Activated CD4-positive, alpha-beta T cell treated with anti-CD3 and anti-CD28 coated beads, Interleukin-2, amount 10 ng/mL, durations not matched to agents 7 days and 5 days (primary cell): Measurements from ENCODE around the gene EFNB3. TPM values are rescaled to one million over a fixed set of nuclear protein-coding genes. Genes with fewer than 3 reads are reported as not detected.

Experiments used
- CTCF ChIA-PET: fragments of 350-600 bp; sonication (Branson Sonifier 250); formaldehyde crosslinking; loops from one replicate; lab custom pipeline; 2021; ENCODE audit warnings: antibody characterized with exemption; lab: Charles Lee
- POLR2A ChIA-PET: fragments of 350-600 bp; sonication (Branson Sonifier 250); formaldehyde crosslinking; loops from one replicate; lab custom pipeline; 2021; ENCODE audit warnings: antibody characterized with exemption; lab: Charles Lee
- DNase-seq: peaks from one replicate; pipeline ENCODE4 v3.0.0-alpha.2; 2020
- H3K27ac Mint-ChIP-seq: one replicate; pipeline ENCODE4 v1.8.0; 2021; ENCODE audit warnings: mild to moderate bottlenecking, moderate library complexity, mixed read lengths
- H3K27me3 Mint-ChIP-seq: one replicate; pipeline ENCODE4 v1.8.0; 2021; ENCODE audit warnings: mixed read lengths
- H3K36me3 Mint-ChIP-seq: one replicate; pipeline ENCODE4 v1.8.0; 2021; ENCODE audit warnings: low read depth, mixed read lengths
- H3K4me1 Mint-ChIP-seq: one replicate; pipeline ENCODE4 v1.8.0; 2021; ENCODE audit warnings: mixed read lengths
- H3K4me3 Mint-ChIP-seq: one replicate; pipeline ENCODE4 v1.8.0; 2021; ENCODE audit warnings: mild to moderate bottlenecking, moderate library complexity, mixed read lengths
- H3K9me3 Mint-ChIP-seq: one replicate; pipeline ENCODE4 v1.8.0; 2021; ENCODE audit warnings: mixed read lengths
- total RNA-seq, 2 experiments: library from RNA; stranded (reverse); gene quantifications; one replicate each; pipeline ENCODE4 v1.2.3, GENCODE V29; 2021

EFNB3 gene
- total RNA-seq, 2 experiments from 2014 or later, result not detected

DNA sequence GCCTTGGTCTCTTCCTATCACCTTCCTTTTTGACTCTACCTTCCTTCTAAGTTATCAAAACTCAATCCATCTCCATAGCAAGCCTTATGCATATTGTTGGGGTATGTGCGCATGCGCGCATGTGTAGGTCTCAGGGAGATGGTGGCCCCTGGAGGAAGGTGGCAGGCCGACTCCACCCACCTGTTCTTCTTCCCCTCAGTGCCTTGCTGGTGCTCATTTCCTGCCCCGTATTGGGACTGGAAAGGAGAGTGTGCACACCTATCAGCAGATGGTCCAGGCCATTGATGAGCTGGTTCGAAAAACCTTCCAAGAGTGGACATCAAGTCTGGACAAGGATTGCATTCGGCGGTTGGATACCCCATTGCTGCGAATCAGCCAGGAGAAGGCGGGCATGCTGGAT, 37.7 kb downstream of the EFNB3 start:
- no peaks in the 10 kb centered on the region for H3K9me3 Mint-ChIP-seq
- no peaks in the 10 kb centered on the region for H3K4me1 Mint-ChIP-seq
- peaks cover 18% of the 10 kb centered on the region for H3K27me3 Mint-ChIP-seq
- CTCF ChIA-PET, result interaction anchor here (0.6 to 1.5 kb wide), 8 partner anchors 79 to 757 kb away, joined by 3 to 5 read pairs (median 3); no protein-coding TSS in a partner anchor
- H3K27ac Mint-ChIP-seq, result no peak overlapping the region
- POLR2A ChIA-PET, result no interaction called here
- H3K36me3 Mint-ChIP-seq, result no peaks in the 10 kb centered on the region
- H3K4me3 Mint-ChIP-seq, result no peak overlapping the region
- DNase-seq, result no peak

GRCh38 chr17:7744416-7744815, 39.4 kb downstream of the EFNB3 start:
- CTCF ChIA-PET, result interaction anchor here (1.2 kb wide), 1 partner anchor 23 kb away, joined by 4 read pairs; no protein-coding TSS in a partner anchor
- no peaks in the 10 kb centered on the region for H3K9me3 Mint-ChIP-seq
- H3K4me3 Mint-ChIP-seq, result no peak overlapping the region
- no peaks in the 10 kb centered on the region for H3K36me3 Mint-ChIP-seq
- no peak overlapping the region for H3K27ac Mint-ChIP-seq
- POLR2A ChIA-PET, result no interaction called here
- peaks cover 16% of the 10 kb centered on the region for H3K27me3 Mint-ChIP-seq
- no peaks in the 10 kb centered on the region for H3K4me1 Mint-ChIP-seq
- no peak for DNase-seq

DNA sequence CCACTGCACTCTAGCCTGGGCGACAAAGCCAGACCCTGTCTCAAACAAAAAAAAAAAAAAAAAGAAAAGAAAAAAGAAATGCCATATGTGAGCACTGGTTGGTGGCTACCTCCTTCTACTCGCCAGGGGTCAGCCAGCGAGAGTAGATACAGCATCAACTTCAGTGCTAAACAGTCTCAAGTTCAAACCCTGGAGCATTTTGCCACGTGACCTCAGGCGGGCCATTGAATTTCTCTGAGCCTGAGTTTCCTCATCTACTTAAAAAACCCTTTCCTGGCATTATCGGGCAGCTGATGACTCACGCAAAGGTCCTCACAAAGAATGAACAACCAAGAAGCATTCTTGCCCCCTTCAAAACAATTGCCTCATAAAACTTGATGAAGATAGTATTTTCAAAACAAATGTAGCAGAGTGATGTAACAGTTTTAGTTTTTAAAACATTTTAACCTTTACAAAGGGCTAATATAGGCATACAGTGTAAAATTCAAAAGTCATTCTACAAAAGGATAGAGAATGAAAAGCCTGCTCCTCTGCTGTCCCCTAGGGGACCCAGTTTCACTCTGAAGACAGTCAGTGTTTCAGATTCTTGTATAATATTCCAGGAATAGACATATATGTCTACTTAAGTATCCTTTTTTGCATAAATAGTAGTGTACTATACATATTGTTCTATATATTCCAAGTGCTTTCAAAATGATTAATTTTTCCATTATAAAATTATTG, 40.9 kb downstream of the EFNB3 start:
- no peak for DNase-seq
- Mint-ChIP-seq H3K27ac (no peak overlapping the region), H3K27me3 (peaks cover 9% of the 10 kb centered on the region), H3K4me1 (no peaks in the 10 kb centered on the region), H3K36me3 (no peaks in the 10 kb centered on the region), H3K4me3 (no peak overlapping the region), H3K9me3 (no peaks in the 10 kb centered on the region)
- ChIA-PET CTCF (interaction anchor here (0.6 kb wide), 1 partner anchor 12 kb away, joined by 3 read pairs; no protein-coding TSS in a partner anchor), POLR2A (no interaction called here)

- Mint-ChIP-seq H3K27me3 (peaks cover 9% of the 10 kb centered on the region), H3K4me3 (no peak overlapping the region), H3K9me3 (no peaks in the 10 kb centered on the region), H3K36me3 (no peaks in the 10 kb centered on the region), H3K4me1 (no peaks in the 10 kb centered on the region), H3K27ac (no peak overlapping the region)
- no peak for DNase-seq
- ChIA-PET CTCF (interaction anchor here (1.0 kb wide), 1 partner anchor 103 kb away, joined by 3 read pairs; no protein-coding TSS in a partner anchor), POLR2A (no interaction called here)
Measured at GRCh38 chr17:7747635-7748071, 42.7 kb downstream of the EFNB3 start.

- Mint-ChIP-seq H3K27ac (no peak overlapping the region), H3K4me3 (no peak overlapping the region), H3K9me3 (no peaks in the 10 kb centered on the region), H3K4me1 (no peaks in the 10 kb centered on the region), H3K27me3 (peaks cover 9% of the 10 kb centered on the region), H3K36me3 (no peaks in the 10 kb centered on the region)
- no peak for DNase-seq
- ChIA-PET CTCF (interaction anchor here (1.0 kb wide), 1 partner anchor 102 kb away, joined by 3 read pairs; no protein-coding TSS in a partner anchor), POLR2A (no interaction called here)
Measured at GRCh38 chr17:7748076-7748775, 43.2 kb downstream of the EFNB3 start.

GRCh38 chr17:7750321-7750821, 45.4 kb downstream of the EFNB3 start:
- Mint-ChIP-seq H3K9me3 (no peaks in the 10 kb centered on the region), H3K27me3 (peaks cover 9% of the 10 kb centered on the region), H3K36me3 (no peaks in the 10 kb centered on the region), H3K4me1 (no peaks in the 10 kb centered on the region), H3K27ac (no peak overlapping the region), H3K4me3 (no peak overlapping the region)
- CTCF ChIA-PET, result no interaction called here
- POLR2A ChIA-PET, result no interaction called here
- DNase-seq, result no peak

DNA sequence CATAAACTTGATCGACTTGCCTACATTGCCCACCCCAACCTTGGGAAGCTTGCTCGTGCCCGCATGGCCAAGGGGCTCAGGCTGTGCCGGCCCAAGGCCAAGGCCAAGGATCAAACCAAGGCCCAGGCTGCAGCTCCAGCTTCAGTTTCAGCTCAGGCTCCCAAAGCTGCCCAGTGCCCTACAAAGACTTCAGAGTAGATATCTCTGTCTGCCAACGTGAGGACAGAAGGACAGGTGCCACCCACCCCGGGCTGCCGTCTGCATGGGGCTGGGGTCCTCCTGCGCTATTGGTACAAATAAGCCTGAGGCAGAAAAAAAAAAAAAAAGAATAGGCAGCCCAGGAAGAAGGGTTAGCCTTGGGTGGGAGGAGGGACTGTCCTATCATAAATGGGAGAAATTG, 49.7 kb downstream of the EFNB3 start:
- POLR2A ChIA-PET, result no interaction called here
- no peaks in the 10 kb centered on the region for H3K27me3 Mint-ChIP-seq
- DNase-seq, result no peak
- no peak overlapping the region for H3K27ac Mint-ChIP-seq
- no peaks in the 10 kb centered on the region for H3K9me3 Mint-ChIP-seq
- CTCF ChIA-PET, result no interaction called here
- no peaks in the 10 kb centered on the region for H3K36me3 Mint-ChIP-seq
- no peak overlapping the region for H3K4me3 Mint-ChIP-seq
- H3K4me1 Mint-ChIP-seq, result peaks cover 2% of the 10 kb centered on the region

GRCh38 chr17:7755095-7755890, 50.3 kb downstream of the EFNB3 start:
- H3K36me3 Mint-ChIP-seq, result no peaks in the 10 kb centered on the region
- H3K27me3 Mint-ChIP-seq, result no peaks in the 10 kb centered on the region
- H3K9me3 Mint-ChIP-seq, result no peaks in the 10 kb centered on the region
- no peak overlapping the region for H3K4me3 Mint-ChIP-seq
- H3K4me1 Mint-ChIP-seq, result peaks cover 2% of the 10 kb centered on the region
- H3K27ac Mint-ChIP-seq, result no peak overlapping the region
- ChIA-PET POLR2A (no interaction called here), CTCF (interaction anchor here (0.5 to 1.5 kb wide), 3 partner anchors 89 to 255 kb away, joined by 3 to 4 read pairs (median 3); no protein-coding TSS in a partner anchor)
- no peak for DNase-seq

- Mint-ChIP-seq H3K27ac (no peak overlapping the region), H3K4me3 (no peak overlapping the region), H3K36me3 (no peaks in the 10 kb centered on the region), H3K9me3 (no peaks in the 10 kb centered on the region), H3K27me3 (no peaks in the 10 kb centered on the region), H3K4me1 (peaks cover 2% of the 10 kb centered on the region)
- CTCF ChIA-PET, result interaction anchor here (0.8 to 1.5 kb wide), 3 partner anchors 41 to 285 kb away, joined by 3 read pairs; no protein-coding TSS in a partner anchor
- POLR2A ChIA-PET, result no interaction called here
- no peak for DNase-seq
Measured at GRCh38 chr17:7756968-7757367, 52.0 kb downstream of the EFNB3 start.

Other genes with a start within 250 kb of the EFNB3 start
- 10 to 100 TPM; 25.8 to 28.4 TPM for gene ZBTB4, start 225.6 kb upstream of the EFNB3 start, total RNA-seq
- not detected for gene SLC35G6, start 223.8 kb upstream of the EFNB3 start, total RNA-seq
- gene POLR2A, start 220.8 kb upstream of the EFNB3 start, total RNA-seq, result 100 to 1,000 TPM; 175 to 201 TPM
- gene TNFSF12, start 156.1 kb upstream of the EFNB3 start, total RNA-seq, result 10 to 100 TPM; 79.6 to 82.5 TPM
- gene TNFSF13, start 146.5 kb upstream of the EFNB3 start, total RNA-seq, result 1 to 10 TPM; 3.8 to 4.0 TPM
- gene SENP3, start 143.3 kb upstream of the EFNB3 start, total RNA-seq, result 10 to 100 TPM; 51.8 to 53.0 TPM
- gene CD68, start 125.6 kb upstream of the EFNB3 start, total RNA-seq, result 1 to 10 TPM; 3.8 to 4.4 TPM
- gene MPDU1, start 121.3 kb upstream of the EFNB3 start, total RNA-seq, result 10 to 100 TPM; 62.3 to 81.7 TPM
- under 1 TPM; 0.57 to 0.71 TPM for gene SOX15, start 115.1 kb upstream of the EFNB3 start, total RNA-seq
- gene FXR2, start 90.3 kb upstream of the EFNB3 start, total RNA-seq, result 10 to 100 TPM; 27.5 to 28.8 TPM
- 10 to 100 TPM; 18.5 to 23.6 TPM for gene SAT2, start 77.4 kb upstream of the EFNB3 start, total RNA-seq
- not detected for gene SHBG, start 75.1 kb upstream of the EFNB3 start, total RNA-seq
- gene ATP1B2, start 54.3 kb upstream of the EFNB3 start, total RNA-seq, result under 1 TPM in 1 of 2 experiments, not detected in 1; 0.08 TPM
- 100 to 1,000 TPM; 154 to 182 TPM for gene TP53, start 17.7 kb upstream of the EFNB3 start, total RNA-seq
- gene WRAP53, start 16.7 kb upstream of the EFNB3 start, total RNA-seq, result 10 to 100 TPM; 22.6 to 24.2 TPM
- gene DNAH2, start 12.5 kb downstream of the EFNB3 start, total RNA-seq, result not detected
- gene KDM6B, start 129.0 kb downstream of the EFNB3 start, total RNA-seq, result 10 to 100 TPM; 12.3 to 12.8 TPM
- gene TMEM88, start 149.9 kb downstream of the EFNB3 start, total RNA-seq, result under 1 TPM; 0.55 to 0.87 TPM
- gene NAA38, start 152.4 kb downstream of the EFNB3 start, total RNA-seq, result 10 to 100 TPM; 84.2 to 93.0 TPM
- gene CYB5D1, start 152.8 kb downstream of the EFNB3 start, total RNA-seq, result 1 to 10 TPM; 8.2 to 9.0 TPM
- 100 to 1,000 TPM; 216 to 223 TPM for gene CHD3, start 183.6 kb downstream of the EFNB3 start, total RNA-seq
- gene RNF227, start 211.1 kb downstream of the EFNB3 start, total RNA-seq, result 1 to 10 TPM; 4.4 to 4.5 TPM
- gene KCNAB3, start 224.7 kb downstream of the EFNB3 start, total RNA-seq, result 10 to 100 TPM; 11.8 to 12.4 TPM
- 100 to 1,000 TPM; 235 to 251 TPM for gene TRAPPC1, start 226.7 kb downstream of the EFNB3 start, total RNA-seq
- 10 to 100 TPM; 74.3 to 77.4 TPM for gene CNTROB, start 227.0 kb downstream of the EFNB3 start, total RNA-seq